Transverse colon (tissue), 4 donors: ENCODE results near the gene KIF26A. TPM values are rescaled to one million over a fixed set of nuclear protein-coding genes. Genes with fewer than 3 reads are reported as not detected.

Experiments used
- DNase-seq: peaks from one replicate; pipeline ENCODE4 v3.0.0-alpha.2; 2019
- H3K27ac ChIP-seq, 4 donors: fragments of 200-600 bp; sonication (generic); 2 replicates each; pipeline ENCODE4 v1.5.1; 2016 to 2018; ENCODE audit warnings: inconsistent platforms in 4 of 4
- H3K27me3 ChIP-seq: fragments of 200-600 bp; sonication (generic); 2 replicates; pipeline ENCODE4 v1.5.1; 2017; ENCODE audit warnings: inconsistent platforms
- H3K36me3 ChIP-seq, 4 donors: fragments of 200-600 bp; sonication (generic); 2 replicates each; pipeline ENCODE4 v1.5.1; 2017 to 2019; ENCODE audit warnings: inconsistent platforms in 4 of 4
- H3K4me1 ChIP-seq, 4 donors: fragments of 200-600 bp; sonication (generic); 2 replicates each; pipeline ENCODE4 v1.5.1; 2017 to 2020; ENCODE audit warnings: inconsistent platforms in 4 of 4
- H3K4me3 ChIP-seq, 4 donors: fragments of 200-600 bp; sonication (generic); 1 replicate in 1 of 4; 2 replicates in 3 of 4; pipeline versions ENCODE4 v1.5.1 to v1.6.1; 2017 to 2019; ENCODE audit warnings: inconsistent platforms in 4 of 4
- H3K9me3 ChIP-seq, 2 donors: fragments of 200-600 bp; sonication (generic); 2 replicates each; pipeline ENCODE4 v1.5.1; 2017 to 2019; ENCODE audit warnings: inconsistent platforms in 2 of 2
- EP300 ChIP-seq: sonication (generic); formaldehyde crosslinking; IDR thresholded peaks from one replicate; pipeline ENCODE4 v1.6.1; 2017; ENCODE audit warnings: antibody characterized with exemption, low read depth
- POLR2A ChIP-seq: fragments of 450-650 bp; IDR thresholded peaks from one replicate; pipeline ENCODE4 v1.6.1; 2016; ENCODE audit warnings: antibody characterized with exemption, mild to moderate bottlenecking, moderate library complexity
- POLR2AphosphoS5 ChIP-seq, 3 donors: sonication (generic); formaldehyde crosslinking; IDR thresholded peaks; one replicate each; pipeline ENCODE4 v1.6.1; 2016; ENCODE audit warnings: antibody characterized with exemption in 3 of 3
- WGBS, 2 donors: methylation state at CpG; one replicate each; pipeline ENCODE4 v1.1.5; 2018; ENCODE audit warnings: low coverage in 1 of 2; 5-methylcytosine and 5-hydroxymethylcytosine counted together
- in situ Hi-C, 4 donors: fragments of 200-750 bp; cut with MboI; loops; one replicate each; pipeline versions ENCODE4 v1.15.0 to v1.15.1; 2017; ENCODE audit warnings: low sequenced_read_pairs in 3 of 4, low pct_ligation_motif_present in 1 of 4, low pct_unique_long_range_greater_than_20kb in 1 of 4
- intact Hi-C: fragments of 100-400 bp; cut with DNase I; formaldehyde crosslinking; loops from one replicate; pipeline ENCODE4 v1.15.1; 2023; ENCODE audit warnings: low total_unique reads
- total RNA-seq, 4 donors: library from RNA; depleted of rRNA; stranded (reverse); fragments of >200 nt; gene quantifications; one replicate each; pipeline ENCODE4 v1.1.0, GENCODE V29; 2016
- TF ChIP-seq, protein P1 (sequence below), 5 experiments: fragments of 200-600 bp in 3 of 5; fragments of 450-650 bp in 2 of 5; sonication (generic) in 3 of 5; IDR thresholded peaks; 1 replicate in 2 of 5; 2 replicates in 3 of 5; pipeline ENCODE4 v1.5.1; 2016 to 2017; ENCODE audit warnings: antibody characterized with exemption in 5 of 5, inconsistent platforms in 3 of 5, mild to moderate bottlenecking in 2 of 5, moderate library complexity in 1 of 5

KIF26A gene
- total RNA-seq, 4 donors from 2014 or later, result 2.2 to 7.8 (median 4.4) TPM

DNA sequence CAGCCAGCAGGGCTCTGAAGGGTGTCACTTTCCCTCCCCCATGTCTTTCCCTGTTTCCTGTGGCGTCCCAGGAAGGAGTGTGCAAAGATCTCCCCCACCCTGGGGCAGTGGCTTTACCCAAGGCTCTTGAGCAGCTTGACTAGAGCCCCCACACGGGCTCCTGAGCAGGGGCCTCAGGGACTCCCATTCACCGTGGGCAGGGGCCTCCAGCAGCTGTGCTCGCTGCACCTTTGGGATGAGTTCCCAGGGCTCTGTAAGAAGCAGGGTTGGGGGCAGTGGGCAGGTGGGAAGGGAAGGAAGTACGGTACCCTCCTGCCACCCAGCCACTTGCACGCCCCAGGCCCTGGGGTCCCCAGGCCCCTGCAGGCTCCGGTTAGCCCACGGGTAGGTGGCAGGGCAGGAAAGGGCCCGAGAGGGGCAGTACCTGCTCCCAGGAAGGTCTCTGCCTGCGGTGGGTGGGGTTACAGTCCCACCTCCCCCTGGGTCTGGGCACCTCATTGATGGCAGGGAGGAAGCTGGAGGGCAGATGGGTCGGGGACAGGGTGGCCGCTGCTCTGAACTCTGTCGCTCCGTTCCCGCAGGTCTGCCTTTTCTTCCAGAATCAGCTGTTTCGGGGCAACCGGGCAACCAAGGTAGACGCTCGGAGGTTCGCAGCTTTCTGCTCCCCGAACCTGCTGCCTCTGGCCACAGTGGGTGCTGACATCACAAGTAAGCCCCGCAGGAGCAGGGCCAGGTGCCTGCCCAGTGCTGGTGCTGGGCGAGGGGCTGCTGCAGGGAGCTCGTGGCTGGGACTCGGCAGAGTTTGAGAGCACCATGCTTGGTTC, 39.9 kb upstream of the KIF26A start:
- 90% methylated on average over 23 of the region's 25 CpGs; no CpG with 5 or more reads in 1 of the 2 donors for WGBS, 2 donors
- TF ChIP-seq EP300 (no peak), POLR2A (no peak), POLR2AphosphoS5 (IDR thresholded peaks at IDR 0.05) (no peak)
- TF ChIP-seq, protein P1, sequence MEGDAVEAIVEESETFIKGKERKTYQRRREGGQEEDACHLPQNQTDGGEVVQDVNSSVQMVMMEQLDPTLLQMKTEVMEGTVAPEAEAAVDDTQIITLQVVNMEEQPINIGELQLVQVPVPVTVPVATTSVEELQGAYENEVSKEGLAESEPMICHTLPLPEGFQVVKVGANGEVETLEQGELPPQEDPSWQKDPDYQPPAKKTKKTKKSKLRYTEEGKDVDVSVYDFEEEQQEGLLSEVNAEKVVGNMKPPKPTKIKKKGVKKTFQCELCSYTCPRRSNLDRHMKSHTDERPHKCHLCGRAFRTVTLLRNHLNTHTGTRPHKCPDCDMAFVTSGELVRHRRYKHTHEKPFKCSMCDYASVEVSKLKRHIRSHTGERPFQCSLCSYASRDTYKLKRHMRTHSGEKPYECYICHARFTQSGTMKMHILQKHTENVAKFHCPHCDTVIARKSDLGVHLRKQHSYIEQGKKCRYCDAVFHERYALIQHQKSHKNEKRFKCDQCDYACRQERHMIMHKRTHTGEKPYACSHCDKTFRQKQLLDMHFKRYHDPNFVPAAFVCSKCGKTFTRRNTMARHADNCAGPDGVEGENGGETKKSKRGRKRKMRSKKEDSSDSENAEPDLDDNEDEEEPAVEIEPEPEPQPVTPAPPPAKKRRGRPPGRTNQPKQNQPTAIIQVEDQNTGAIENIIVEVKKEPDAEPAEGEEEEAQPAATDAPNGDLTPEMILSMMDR (IDR thresholded peaks at IDR 0.05), result no peak

GRCh38 chr14:104099096-104100041, 39.0 kb upstream of the KIF26A start:
- no peak for DNase-seq
- Histone ChIP-seq H3K9me3 (no peaks in the 10 kb centered on the region), H3K4me1 (peaks cover 14 to 29% (median 25%) of the 10 kb centered on the region in 4 donors), H3K36me3 (no peaks in the 10 kb centered on the region), H3K27me3 (peaks cover 6% of the 10 kb centered on the region), H3K4me3 (no peak overlapping the region), H3K27ac (peak overlapping the region in 1 of 4 donors; percentile 63)
- in situ Hi-C loops, result no loop called here
- TF ChIP-seq POLR2AphosphoS5 (IDR thresholded peaks at IDR 0.05) (no peak), POLR2A (no peak), EP300 (no peak)
- TF ChIP-seq, protein P1 (IDR thresholded peaks at IDR 0.05), result no peak
- WGBS, 2 donors, result 86% methylated on average over 13 of the region's 26 CpGs; no CpG with 5 or more reads in 1 of the 2 donors
- intact Hi-C loops, result no loop called here

More for the DNA sequence above, 39.9 kb upstream of the KIF26A start:
- Histone ChIP-seq H3K27ac (no peak overlapping the region), H3K36me3 (no peaks in the 10 kb centered on the region), H3K27me3 (peaks cover 6% of the 10 kb centered on the region), H3K4me3 (no peak overlapping the region), H3K4me1 (peaks cover 15 to 34% (median 28%) of the 10 kb centered on the region in 4 donors), H3K9me3 (no peaks in the 10 kb centered on the region)
- peak; percentile 5 for DNase-seq
- in situ Hi-C loops, result no loop called here
- intact Hi-C loops, result no loop called here

DNA sequence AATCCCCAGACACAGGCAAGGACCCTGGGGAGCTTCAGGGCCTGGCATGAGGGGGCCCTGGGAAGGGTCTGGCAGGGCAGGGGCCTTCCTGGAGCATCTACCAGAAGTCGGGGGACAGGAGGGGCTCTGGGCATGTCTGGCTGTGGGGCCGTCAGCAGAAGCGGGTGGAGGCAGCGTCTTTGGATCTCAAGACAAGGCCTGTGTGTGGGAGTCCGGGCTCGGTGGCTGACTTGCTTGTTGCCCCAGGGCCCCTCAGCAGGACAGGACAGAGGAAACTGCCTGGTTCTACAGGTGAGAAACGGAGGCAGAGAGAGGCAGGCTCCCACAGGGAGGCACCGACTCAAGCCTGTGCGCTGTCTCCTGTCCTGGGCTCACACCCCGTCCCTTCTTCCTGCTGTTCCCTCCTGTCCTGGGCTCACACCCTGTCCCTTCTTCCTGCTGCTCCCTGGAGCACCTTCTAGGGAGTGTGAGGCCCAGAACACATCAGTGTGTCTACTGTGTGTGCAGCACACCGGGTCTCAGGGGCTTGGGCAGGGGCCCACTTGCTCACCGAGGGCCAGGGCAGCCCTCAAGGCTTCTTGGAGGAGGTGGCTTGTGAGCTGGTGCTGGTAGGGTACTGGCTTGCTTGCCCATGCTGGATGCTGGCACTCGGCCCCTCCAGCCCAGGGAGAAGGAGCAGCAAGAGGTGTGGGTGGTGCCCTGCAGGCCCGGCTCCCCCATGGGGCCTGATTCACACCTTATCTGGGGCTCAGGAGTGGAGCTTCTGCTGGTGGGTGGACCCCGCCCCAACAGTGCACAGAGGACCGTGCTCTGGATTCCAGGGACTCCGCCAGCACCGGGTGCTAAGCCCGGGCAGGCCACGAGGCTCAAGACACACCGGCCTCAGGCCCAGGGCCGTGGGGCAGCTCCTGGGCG, 38.0 kb upstream of the KIF26A start:
- Histone ChIP-seq H3K27ac (peak overlapping the region; percentile 1 to 63 (median 30)), H3K9me3 (no peaks in the 10 kb centered on the region), H3K4me1 (peaks cover 12 to 27% (median 23%) of the 10 kb centered on the region in 4 donors), H3K4me3 (no peak overlapping the region), H3K36me3 (no peaks in the 10 kb centered on the region), H3K27me3 (no peaks in the 10 kb centered on the region)
- in situ Hi-C loops (no loop called here), intact Hi-C loops (no loop called here)
- peak; percentile 65 for DNase-seq
- 59% methylated on average over 23 of the region's 23 CpGs; no CpG with 5 or more reads in 1 of the 2 donors for WGBS, 2 donors
- TF ChIP-seq EP300 (no peak), POLR2AphosphoS5 (IDR thresholded peaks at IDR 0.05) (no peak), POLR2A (no peak)
- TF ChIP-seq, protein P1 (IDR thresholded peaks at IDR 0.05), result no peak
